Measurements from ENCODE around the gene SEMA3A. TPM values are rescaled to one million over a fixed set of nuclear protein-coding genes. Genes with fewer than 3 reads are reported as not detected.
"Not testable (repeated sequence)": the region's sequence is repeated elsewhere in the genome, so short reads cannot be mapped to it uniquely, and the experiment has no call there.

SEMA3A gene
- polyA plus RNA-seq, 2 donors = 0.35 to 0.64 TPM

DNA sequence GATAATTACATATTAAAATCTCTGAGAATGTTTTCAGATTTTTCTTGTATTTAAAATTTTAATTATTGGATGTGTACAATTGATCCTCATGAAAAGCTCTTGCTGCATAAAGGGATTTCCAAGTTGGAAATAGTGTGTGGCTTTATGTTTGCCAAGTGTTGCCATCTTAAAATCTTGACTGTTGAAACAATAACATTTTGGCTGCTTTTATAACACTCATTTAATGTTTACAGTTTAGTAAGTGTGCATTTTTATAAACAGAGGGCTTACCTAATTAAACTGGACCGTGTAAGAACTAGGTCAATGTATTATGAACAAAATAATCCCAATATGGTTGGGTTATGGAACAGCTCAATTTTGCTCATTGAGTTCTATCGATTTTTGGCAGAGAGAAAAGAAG lies 23.9 kb downstream of the SEMA3A start:
- Histone ChIP-seq H3K36me3 (ENCODE audit: control insufficient read depth in 2 of 2, insufficient read depth in 2 of 2, low read length in 1 of 2) (no peaks in the 10 kb centered on the region), H3K9me3 (ENCODE audit: control insufficient read depth in 2 of 2, insufficient read depth in 1 of 2, low read depth in 1 of 2, low read length in 1 of 2) (no peaks in the 10 kb centered on the region), H3K27ac (ENCODE audit: low read depth in 2 of 2, low read length in 1 of 2) (no peak overlapping the region), H3K4me3 (ENCODE audit: low read depth in 1 of 2, low read length in 2 of 2) (no peak overlapping the region), H3K27me3 (ENCODE audit: control insufficient read depth in 1 of 2, insufficient read depth in 2 of 2, low read length in 2 of 2) (no peaks in the 10 kb centered on the region), H3K4me1 (ENCODE audit: control insufficient read depth in 2 of 2, insufficient read depth in 2 of 2, low read length in 1 of 2) (no peaks in the 10 kb centered on the region)
- WGBS, 2 donors = 69% methylated on average over 2 of the region's 2 CpGs

DNA sequence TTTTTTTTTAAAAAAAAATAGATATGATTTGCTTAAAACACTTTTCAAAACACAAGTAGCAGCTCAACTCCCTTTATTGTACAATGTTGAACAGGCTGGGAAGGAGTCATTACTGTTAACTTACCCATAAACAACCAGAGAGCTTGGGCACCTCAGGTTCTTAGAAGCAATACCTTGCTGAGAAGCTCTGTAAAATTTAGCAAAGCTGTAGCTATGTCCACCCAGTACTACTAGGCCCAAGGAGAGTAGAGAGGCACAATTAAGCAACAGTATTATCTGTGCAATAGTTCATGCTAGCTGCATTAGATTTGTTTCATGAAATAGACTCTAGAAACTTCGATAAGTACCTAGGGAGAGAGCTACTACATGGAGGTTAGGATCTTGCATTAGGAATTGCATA lies 32.0 kb downstream of the SEMA3A start:
- Histone ChIP-seq H3K36me3 (ENCODE audit: control insufficient read depth in 2 of 2, insufficient read depth in 2 of 2, low read length in 1 of 2) (no peaks in the 10 kb centered on the region), H3K27me3 (ENCODE audit: control insufficient read depth in 1 of 2, insufficient read depth in 2 of 2, low read length in 2 of 2) (no peaks in the 10 kb centered on the region), H3K9me3 (ENCODE audit: control insufficient read depth in 2 of 2, insufficient read depth in 1 of 2, low read depth in 1 of 2, low read length in 1 of 2) (no peaks in the 10 kb centered on the region), H3K4me1 (ENCODE audit: control insufficient read depth in 2 of 2, insufficient read depth in 2 of 2, low read length in 1 of 2) (no peaks in the 10 kb centered on the region), H3K4me3 (ENCODE audit: low read depth in 1 of 2, low read length in 2 of 2) (no peak overlapping the region), H3K27ac (ENCODE audit: low read depth in 2 of 2, low read length in 1 of 2) (no peak overlapping the region)
- 66 to 78% methylated on average over 1 of the region's 1 CpG for WGBS, 2 donors

DNA sequence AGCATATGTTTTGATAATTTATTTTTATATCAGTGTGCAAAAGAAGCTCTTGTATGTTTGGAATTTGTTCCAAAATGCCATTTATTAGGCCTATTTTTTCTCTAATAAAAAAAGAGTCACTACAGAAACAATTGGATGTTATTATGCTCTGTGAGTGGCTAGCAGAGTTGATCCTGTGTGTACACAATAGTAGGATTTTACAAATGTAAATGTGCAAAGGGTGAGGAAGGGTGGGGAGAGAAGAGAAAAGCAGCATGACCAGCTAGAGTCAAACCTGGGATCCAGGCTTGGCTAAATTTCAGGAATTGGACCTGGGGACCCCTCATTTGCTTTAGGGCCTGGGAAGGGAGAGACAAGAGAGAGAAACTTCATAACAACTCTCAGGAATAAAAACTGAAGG lies 32.5 kb downstream of the SEMA3A start:
- Histone ChIP-seq H3K27ac (ENCODE audit: low read depth in 2 of 2, low read length in 1 of 2) (no peak overlapping the region), H3K27me3 (ENCODE audit: control insufficient read depth in 1 of 2, insufficient read depth in 2 of 2, low read length in 2 of 2) (no peaks in the 10 kb centered on the region), H3K4me1 (ENCODE audit: control insufficient read depth in 2 of 2, insufficient read depth in 2 of 2, low read length in 1 of 2) (no peaks in the 10 kb centered on the region), H3K4me3 (ENCODE audit: low read depth in 1 of 2, low read length in 2 of 2) (no peak overlapping the region), H3K9me3 (ENCODE audit: control insufficient read depth in 2 of 2, insufficient read depth in 1 of 2, low read depth in 1 of 2, low read length in 1 of 2) (no peaks in the 10 kb centered on the region), H3K36me3 (ENCODE audit: control insufficient read depth in 2 of 2, insufficient read depth in 2 of 2, low read length in 1 of 2) (no peaks in the 10 kb centered on the region)

DNA sequence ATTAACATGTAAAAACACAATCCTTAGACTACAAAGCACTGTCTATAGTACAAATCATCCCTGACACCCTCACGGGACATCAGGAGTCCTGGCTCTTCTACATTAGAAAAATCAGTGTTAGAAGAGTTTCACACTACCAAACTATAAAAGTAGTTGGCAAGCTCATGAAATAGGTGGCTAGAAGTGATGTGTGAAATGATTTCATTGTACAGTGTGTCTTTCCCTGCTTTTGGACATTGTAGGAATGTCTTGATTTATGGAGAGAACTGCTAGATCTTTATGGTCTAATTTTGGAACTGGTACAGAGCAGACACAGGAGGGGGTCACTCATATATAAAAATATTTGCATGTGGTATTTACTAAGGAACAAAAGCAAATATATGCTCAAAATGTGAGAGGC lies 33.2 kb downstream of the SEMA3A start:
- no peak overlapping the region for H3K27ac ChIP-seq (ENCODE audit: low read depth in 2 of 2, low read length in 1 of 2)
- 70 to 84% methylated on average over 1 of the region's 1 CpG for WGBS, 2 donors
- H3K4me3 ChIP-seq (ENCODE audit: low read depth in 1 of 2, low read length in 2 of 2) = no peak overlapping the region
- no peaks in the 10 kb centered on the region for H3K9me3 ChIP-seq (ENCODE audit: control insufficient read depth in 2 of 2, insufficient read depth in 1 of 2, low read depth in 1 of 2, low read length in 1 of 2)
- H3K36me3 ChIP-seq (ENCODE audit: control insufficient read depth in 2 of 2, insufficient read depth in 2 of 2, low read length in 1 of 2) = no peaks in the 10 kb centered on the region
- H3K27me3 ChIP-seq (ENCODE audit: control insufficient read depth in 1 of 2, insufficient read depth in 2 of 2, low read length in 2 of 2) = no peaks in the 10 kb centered on the region
- H3K4me1 ChIP-seq (ENCODE audit: control insufficient read depth in 2 of 2, insufficient read depth in 2 of 2, low read length in 1 of 2) = no peaks in the 10 kb centered on the region

DNA sequence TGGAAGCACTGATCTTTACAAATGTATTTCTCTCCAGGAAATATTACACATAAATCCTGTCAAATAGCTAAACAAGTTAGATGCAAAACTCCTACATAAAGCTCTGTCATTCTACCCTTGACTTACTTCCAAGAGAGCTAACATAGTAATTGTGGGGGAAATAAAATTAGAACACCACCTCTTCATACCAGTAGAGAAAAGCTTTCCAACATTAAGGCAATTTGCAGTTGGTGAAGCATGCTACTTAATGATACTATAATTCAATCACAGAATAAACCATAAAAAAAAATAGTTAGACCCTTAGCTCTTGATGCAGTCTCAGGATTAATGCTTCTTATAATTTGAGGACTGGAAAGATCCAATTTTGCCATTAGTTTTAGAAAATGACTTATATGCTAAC lies 35.2 kb downstream of the SEMA3A start:
- no peaks in the 10 kb centered on the region for H3K9me3 ChIP-seq (ENCODE audit: control insufficient read depth in 2 of 2, insufficient read depth in 1 of 2, low read depth in 1 of 2, low read length in 1 of 2)
- H3K27ac ChIP-seq (ENCODE audit: low read depth in 2 of 2, low read length in 1 of 2) = no peak overlapping the region
- no peaks in the 10 kb centered on the region for H3K4me1 ChIP-seq (ENCODE audit: control insufficient read depth in 2 of 2, insufficient read depth in 2 of 2, low read length in 1 of 2)
- H3K4me3 ChIP-seq (ENCODE audit: low read depth in 1 of 2, low read length in 2 of 2) = no peak overlapping the region
- H3K36me3 ChIP-seq (ENCODE audit: control insufficient read depth in 2 of 2, insufficient read depth in 2 of 2, low read length in 1 of 2) = no peaks in the 10 kb centered on the region
- H3K27me3 ChIP-seq (ENCODE audit: control insufficient read depth in 1 of 2, insufficient read depth in 2 of 2, low read length in 2 of 2) = no peaks in the 10 kb centered on the region

DNA sequence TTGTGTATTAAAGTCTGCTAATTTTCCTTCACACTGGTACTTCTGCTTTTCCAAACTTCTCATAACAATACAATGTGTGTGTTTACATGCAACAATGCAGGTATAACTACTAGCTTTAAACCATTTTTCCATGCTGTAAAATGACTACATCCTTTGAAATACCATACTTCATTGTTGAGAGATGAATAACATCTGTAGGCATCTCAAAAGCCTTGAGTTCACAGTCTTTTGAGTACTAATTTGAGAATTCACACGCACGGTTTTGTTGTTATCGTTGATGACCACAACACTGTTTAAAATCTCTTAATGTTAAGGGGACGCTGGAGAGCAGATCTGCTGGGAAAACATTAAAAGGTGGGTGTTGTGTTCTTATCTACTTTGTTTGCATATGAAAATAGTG lies 37.4 kb downstream of the SEMA3A start:
- WGBS, 2 donors = 75 to 91% methylated on average over 4 of the region's 4 CpGs

DNA sequence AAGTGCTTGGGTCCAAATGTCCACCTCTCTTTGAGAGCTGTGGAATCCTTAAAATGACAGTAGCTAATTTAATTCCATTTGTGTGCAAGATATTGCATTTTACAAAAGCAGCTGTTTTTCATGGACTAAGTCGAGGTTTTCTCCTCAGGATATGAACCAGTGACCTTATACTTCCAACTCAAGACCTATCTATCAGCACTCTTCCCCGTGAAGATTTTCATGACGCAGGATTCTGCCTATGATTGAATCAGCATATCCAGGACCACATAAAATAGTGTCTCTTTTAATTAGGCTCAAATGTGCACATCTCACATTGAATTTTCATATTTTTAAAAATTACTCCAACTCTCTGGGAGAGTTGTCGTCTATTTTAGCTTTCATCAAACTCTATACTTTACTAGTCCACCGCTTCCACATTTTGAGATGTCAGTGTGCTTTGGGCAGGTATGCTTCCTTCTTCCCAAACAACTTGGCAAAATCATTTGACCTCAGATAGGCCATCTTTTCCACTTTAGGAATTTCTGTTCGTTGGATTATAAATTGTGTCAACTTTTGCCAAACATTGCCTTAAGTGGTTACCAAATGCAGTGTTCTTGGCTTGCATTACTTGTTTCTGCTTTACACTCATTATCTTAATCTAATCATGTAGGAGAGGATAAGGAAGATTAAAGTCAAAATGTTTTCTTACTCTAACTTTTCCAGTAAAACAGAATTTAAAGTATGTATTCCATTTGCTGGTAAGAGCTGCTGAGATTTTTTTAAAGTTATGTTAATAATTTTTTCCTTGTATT lies 39.4 kb downstream of the SEMA3A start:
- H3K27me3 ChIP-seq (ENCODE audit: control insufficient read depth in 1 of 2, insufficient read depth in 2 of 2, low read length in 2 of 2) = no peaks in the 10 kb centered on the region
- no peaks in the 10 kb centered on the region for H3K36me3 ChIP-seq (ENCODE audit: control insufficient read depth in 2 of 2, insufficient read depth in 2 of 2, low read length in 1 of 2)
- 62 to 66% methylated on average over 6 of the region's 6 CpGs for WGBS, 2 donors
- H3K9me3 ChIP-seq (ENCODE audit: control insufficient read depth in 2 of 2, insufficient read depth in 1 of 2, low read depth in 1 of 2, low read length in 1 of 2) = no peaks in the 10 kb centered on the region
- no peaks in the 10 kb centered on the region for H3K4me1 ChIP-seq (ENCODE audit: control insufficient read depth in 2 of 2, insufficient read depth in 2 of 2, low read length in 1 of 2)
- no peak overlapping the region for H3K27ac ChIP-seq (ENCODE audit: low read depth in 2 of 2, low read length in 1 of 2)
- H3K4me3 ChIP-seq (ENCODE audit: low read depth in 1 of 2, low read length in 2 of 2) = no peak overlapping the region

More for the DNA sequence above, 37.4 kb downstream of the SEMA3A start:
- H3K36me3 ChIP-seq (ENCODE audit: control insufficient read depth in 2 of 2, insufficient read depth in 2 of 2, low read length in 1 of 2) = no peaks in the 10 kb centered on the region
- H3K4me1 ChIP-seq (ENCODE audit: control insufficient read depth in 2 of 2, insufficient read depth in 2 of 2, low read length in 1 of 2) = no peaks in the 10 kb centered on the region
- H3K9me3 ChIP-seq (ENCODE audit: control insufficient read depth in 2 of 2, insufficient read depth in 1 of 2, low read depth in 1 of 2, low read length in 1 of 2) = no peaks in the 10 kb centered on the region
- no peak overlapping the region for H3K4me3 ChIP-seq (ENCODE audit: low read depth in 1 of 2, low read length in 2 of 2)
- H3K27me3 ChIP-seq (ENCODE audit: control insufficient read depth in 1 of 2, insufficient read depth in 2 of 2, low read length in 2 of 2) = no peaks in the 10 kb centered on the region
- no peak overlapping the region for H3K27ac ChIP-seq (ENCODE audit: low read depth in 2 of 2, low read length in 1 of 2)

DNA sequence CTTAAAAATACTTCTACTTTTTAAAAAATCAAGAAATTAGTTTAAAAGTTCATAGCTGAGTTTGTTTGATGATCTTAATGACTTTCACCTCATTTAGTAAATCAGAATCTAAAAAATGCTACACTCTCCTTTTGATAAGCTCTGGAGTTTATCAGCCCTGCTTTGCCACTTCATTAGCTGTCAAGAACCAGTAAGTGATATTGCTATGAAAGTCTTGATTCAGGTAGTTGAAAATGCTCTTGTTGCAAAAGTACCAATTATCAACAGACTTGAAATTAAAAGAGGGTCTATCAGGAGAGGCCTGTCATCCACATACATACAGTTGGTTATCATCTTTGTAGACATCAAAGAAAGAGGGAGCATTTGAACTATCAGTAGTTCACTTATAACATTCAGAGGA lies 41.6 kb downstream of the SEMA3A start:
- no peaks in the 10 kb centered on the region for H3K4me1 ChIP-seq (ENCODE audit: control insufficient read depth in 2 of 2, insufficient read depth in 2 of 2, low read length in 1 of 2)

DNA sequence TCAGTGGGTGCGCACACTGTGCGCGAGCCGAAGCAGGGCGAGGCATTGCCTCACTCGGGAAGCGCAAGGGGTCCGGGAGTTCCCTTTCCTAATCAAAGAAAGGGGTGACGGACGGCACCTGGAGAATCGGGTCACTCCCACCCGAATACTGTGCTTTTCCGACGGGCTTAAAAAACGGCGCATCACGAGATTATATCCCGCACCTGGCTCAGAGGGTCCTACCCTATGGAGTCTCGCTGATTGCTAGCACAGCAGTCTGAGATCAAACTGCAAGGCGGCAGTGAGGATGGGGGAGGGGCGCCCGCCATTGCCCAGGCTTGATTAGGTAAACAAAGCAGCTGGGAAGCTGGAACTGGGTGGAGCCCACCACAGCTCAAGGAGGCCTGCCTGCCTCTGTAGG lies 44.2 kb downstream of the SEMA3A start:
- H3K4me3 ChIP-seq (ENCODE audit: low read depth in 1 of 2, low read length in 2 of 2); H3K36me3 ChIP-seq (ENCODE audit: control insufficient read depth in 2 of 2, insufficient read depth in 2 of 2, low read length in 1 of 2); H3K27ac ChIP-seq (ENCODE audit: low read depth in 2 of 2, low read length in 1 of 2); H3K27me3 ChIP-seq (ENCODE audit: control insufficient read depth in 1 of 2, insufficient read depth in 2 of 2, low read length in 2 of 2); H3K4me1 ChIP-seq (ENCODE audit: control insufficient read depth in 2 of 2, insufficient read depth in 2 of 2, low read length in 1 of 2); H3K9me3 ChIP-seq (ENCODE audit: control insufficient read depth in 2 of 2, insufficient read depth in 1 of 2, low read depth in 1 of 2, low read length in 1 of 2): not testable (repeated sequence)
- 93 to 95% methylated on average over 21 to 22 of the region's 22 CpGs for WGBS, 2 donors

More for the DNA sequence above, 41.6 kb downstream of the SEMA3A start:
- no peaks in the 10 kb centered on the region for H3K9me3 ChIP-seq (ENCODE audit: control insufficient read depth in 2 of 2, insufficient read depth in 1 of 2, low read depth in 1 of 2, low read length in 1 of 2)
- H3K4me3 ChIP-seq (ENCODE audit: low read depth in 1 of 2, low read length in 2 of 2) = no peak overlapping the region
- H3K27ac ChIP-seq (ENCODE audit: low read depth in 2 of 2, low read length in 1 of 2) = no peak overlapping the region
- H3K36me3 ChIP-seq (ENCODE audit: control insufficient read depth in 2 of 2, insufficient read depth in 2 of 2, low read length in 1 of 2) = no peaks in the 10 kb centered on the region
- H3K27me3 ChIP-seq (ENCODE audit: control insufficient read depth in 1 of 2, insufficient read depth in 2 of 2, low read length in 2 of 2) = no peaks in the 10 kb centered on the region

DNA sequence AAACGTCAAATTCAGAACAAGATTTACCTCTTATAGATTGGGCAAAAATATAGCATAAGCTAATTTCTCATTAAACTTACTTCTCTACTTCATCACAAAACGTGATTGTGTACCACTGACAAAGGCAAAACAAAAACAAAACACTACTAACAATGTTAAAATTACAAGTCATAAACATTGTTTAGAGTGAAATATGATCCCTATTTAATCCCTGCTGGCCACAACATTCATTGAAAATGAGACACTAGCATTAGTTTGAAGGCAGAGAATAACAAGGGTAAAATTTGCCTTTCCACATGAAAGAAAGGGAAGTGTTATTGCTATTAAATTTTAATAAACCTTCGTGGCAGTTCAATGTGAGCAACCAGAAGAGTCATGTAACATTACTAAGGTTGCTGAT lies 45.0 kb downstream of the SEMA3A start:
- no peak overlapping the region for H3K4me3 ChIP-seq (ENCODE audit: low read depth in 1 of 2, low read length in 2 of 2)
- 56 to 64% methylated on average over 3 of the region's 3 CpGs for WGBS, 2 donors
- no peaks in the 10 kb centered on the region for H3K4me1 ChIP-seq (ENCODE audit: control insufficient read depth in 2 of 2, insufficient read depth in 2 of 2, low read length in 1 of 2)
- H3K9me3 ChIP-seq (ENCODE audit: control insufficient read depth in 2 of 2, insufficient read depth in 1 of 2, low read depth in 1 of 2, low read length in 1 of 2) = no peaks in the 10 kb centered on the region
- no peak overlapping the region for H3K27ac ChIP-seq (ENCODE audit: low read depth in 2 of 2, low read length in 1 of 2)
- H3K27me3 ChIP-seq (ENCODE audit: control insufficient read depth in 1 of 2, insufficient read depth in 2 of 2, low read length in 2 of 2) = no peaks in the 10 kb centered on the region
- H3K36me3 ChIP-seq (ENCODE audit: control insufficient read depth in 2 of 2, insufficient read depth in 2 of 2, low read length in 1 of 2) = no peaks in the 10 kb centered on the region

Data from esophagus (tissue), 2 donors.